ENCODE data around the gene LGALS4.

- TF ChIP-seq EZH2 (IDR thresholded peaks at IDR 0.05; ENCODE audit: insufficient read depth, poor library complexity, severe bottlenecking) (no peak), EZH2phosphoT487 (IDR thresholded peaks at IDR 0.05; ENCODE audit: insufficient read depth, low read depth) (no peak)
Observed at GRCh38 chr19:38809592-38810252, 3.0 kb downstream of the LGALS4 start.
